HG02623 (cell line): Measurements from ENCODE around the gene SLC1A7.

Experiments
- ATAC-seq: cut with Tn5 transposase; IDR thresholded peaks from one replicate; pipeline ENCODE4 v1.9.1; 2021; ENCODE audit warnings: moderate library complexity; ENCODE audit not compliant: unreplicated experiment

The SLC1A7 gene

DNA sequence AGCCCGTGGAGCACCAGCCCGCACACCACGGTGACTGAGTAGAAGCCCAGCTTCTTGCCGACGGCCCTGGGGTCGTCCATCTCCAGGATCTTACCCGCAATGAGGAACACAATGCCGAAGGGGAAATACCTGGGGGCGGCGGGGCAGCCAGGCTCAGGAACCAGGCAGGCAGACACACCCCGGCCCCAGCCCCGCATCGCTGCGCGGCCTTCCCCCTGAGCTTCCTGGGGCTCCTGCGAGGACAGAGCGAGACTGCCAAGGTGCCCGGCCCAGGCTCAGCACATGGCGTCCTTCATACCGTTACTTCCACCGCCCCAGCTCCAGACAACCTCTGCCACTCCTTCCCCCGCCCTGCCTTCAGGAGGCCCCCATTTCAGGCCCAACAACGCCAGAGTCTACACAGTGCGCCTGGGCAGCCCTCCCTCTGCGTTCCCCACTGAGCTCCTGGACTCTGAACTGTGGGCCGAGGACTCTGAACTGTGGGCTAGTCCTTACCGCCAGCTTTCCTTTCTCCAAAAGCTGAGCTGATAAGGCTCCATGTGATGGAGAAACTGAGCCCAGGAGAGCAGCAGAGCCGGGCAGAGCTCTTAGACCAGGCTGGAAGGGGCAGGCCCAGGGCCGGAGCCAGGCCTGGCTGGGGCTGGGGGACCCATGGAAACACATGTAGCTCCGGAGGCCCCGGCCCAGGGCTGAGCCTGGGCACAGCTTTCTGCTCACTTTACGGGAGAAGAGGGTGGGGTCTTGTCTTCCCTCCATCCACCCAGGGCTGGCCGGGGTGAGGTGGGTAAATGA lies 49.6 kb downstream of the SLC1A7 start:
- ATAC-seq: no peak

DNA sequence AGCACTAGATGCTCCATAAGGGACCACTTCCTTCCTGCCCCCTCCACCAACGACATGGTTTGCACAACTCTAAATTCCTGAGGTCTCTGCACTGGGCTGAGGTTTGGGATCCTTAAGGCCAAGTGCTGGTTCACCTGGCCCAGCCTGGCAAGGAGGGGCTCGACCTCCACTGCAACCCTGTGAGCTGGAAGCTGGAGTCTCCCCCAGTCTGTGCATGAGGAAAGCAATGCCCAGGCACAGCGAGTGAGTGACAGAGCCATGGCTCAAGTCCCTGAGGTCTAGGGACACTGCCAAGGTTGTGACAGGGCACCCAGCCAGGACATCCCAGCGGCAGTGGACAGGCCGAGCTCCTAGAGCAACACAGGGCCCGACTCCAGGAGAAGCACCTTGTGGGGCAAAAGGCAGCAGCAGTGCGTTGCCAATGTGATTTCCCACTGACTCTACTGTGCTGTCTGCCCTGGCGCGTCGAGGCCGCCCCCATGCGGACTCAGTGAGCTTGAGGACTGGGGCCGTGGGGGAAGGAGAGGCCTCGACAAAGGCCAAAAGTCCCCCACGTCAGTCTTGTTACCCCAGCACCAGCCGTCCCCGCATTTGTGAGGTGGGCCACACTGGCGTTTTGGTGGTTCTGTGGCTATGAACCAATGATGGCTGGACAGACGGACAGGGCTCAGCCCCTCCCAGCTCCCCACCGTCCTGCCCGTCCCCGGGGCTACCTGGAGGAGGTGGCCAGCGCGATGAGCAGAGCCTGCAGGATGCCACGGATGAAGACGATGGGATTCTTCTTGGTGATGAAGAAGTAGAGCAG lies 50.4 kb downstream of the SLC1A7 start:
- no peak for ATAC-seq

DNA sequence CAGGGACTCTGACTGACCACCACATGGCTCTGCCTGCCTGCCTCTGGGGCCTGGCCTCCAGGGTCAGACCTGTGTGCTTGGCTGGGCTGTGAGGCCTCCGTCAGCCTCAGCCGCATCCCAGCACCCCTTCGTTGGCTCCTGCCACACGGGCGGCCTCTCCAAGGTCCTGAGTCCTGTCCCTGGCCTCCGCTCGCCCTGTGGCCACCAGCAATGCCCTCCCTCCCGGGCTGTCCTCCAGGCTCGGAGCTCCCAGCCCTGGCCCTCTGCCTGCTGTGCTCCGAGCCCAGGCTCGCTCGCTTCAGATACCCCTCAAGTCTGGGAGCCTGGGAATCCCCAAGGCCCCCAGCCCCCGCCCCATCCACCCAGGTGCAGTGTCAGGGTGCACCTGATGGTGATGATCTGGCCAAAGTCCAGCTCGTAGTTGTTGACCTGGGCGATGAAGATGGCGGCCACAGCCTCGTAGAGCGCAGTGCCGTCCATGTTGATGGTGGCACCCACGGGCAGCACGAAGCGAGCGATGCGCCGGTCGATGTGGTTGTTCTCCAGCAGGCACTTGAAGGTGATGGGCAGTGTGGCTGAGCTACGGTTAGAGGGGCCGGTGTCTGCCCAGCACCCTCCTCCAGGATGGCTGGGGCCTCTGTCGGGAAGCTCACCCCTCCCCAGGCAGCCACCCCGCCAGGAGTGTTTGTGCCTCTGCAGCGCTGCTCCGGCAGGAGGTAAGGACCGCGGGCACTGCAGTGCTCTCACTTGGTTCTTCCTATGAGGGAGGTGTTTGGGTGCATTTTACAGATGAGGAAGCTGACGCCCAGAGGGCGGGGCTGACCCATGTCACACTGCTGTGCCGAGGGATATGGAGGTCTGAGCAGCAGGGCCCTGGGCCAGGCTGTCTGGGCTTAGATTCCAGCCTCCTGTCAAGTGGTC lies 52.0 kb downstream of the SLC1A7 start:
- ATAC-seq: no peak

DNA sequence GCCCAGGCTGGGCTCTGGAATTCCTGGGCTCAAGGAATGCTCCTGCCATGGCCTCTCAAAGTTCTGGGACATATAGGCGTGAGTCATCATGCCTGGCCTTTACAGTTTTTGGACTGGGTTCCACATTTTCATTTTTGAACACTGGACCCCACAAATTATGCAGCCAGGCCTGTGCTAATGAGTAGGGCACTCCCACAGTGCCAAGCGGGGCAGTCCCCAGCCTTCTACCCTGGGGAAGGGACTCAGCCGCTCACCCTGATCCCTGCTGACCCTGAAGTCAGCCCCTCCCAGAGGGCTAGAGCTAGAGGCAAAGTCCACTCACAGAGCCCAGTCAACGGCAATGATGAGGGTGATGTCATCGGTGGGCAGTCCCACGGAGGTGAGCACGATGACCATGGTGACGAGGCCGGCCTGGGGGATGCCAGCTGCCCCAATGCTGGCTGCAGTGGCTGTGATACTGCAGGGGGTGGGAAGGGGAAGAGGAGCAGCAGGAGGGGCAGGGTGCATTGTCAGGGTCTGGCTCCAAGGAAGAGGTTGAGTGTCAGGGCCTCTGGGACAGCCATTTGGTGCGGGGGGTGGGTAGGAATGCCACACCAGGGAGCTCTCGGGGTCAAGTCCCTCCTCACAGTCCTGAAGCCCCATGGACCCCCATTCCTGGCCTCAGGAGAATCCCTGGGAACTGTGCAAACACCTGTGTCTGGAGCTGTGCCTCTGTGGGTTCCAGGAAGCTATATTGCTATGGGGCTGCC lies 52.8 kb downstream of the SLC1A7 start:
- no peak for ATAC-seq

DNA sequence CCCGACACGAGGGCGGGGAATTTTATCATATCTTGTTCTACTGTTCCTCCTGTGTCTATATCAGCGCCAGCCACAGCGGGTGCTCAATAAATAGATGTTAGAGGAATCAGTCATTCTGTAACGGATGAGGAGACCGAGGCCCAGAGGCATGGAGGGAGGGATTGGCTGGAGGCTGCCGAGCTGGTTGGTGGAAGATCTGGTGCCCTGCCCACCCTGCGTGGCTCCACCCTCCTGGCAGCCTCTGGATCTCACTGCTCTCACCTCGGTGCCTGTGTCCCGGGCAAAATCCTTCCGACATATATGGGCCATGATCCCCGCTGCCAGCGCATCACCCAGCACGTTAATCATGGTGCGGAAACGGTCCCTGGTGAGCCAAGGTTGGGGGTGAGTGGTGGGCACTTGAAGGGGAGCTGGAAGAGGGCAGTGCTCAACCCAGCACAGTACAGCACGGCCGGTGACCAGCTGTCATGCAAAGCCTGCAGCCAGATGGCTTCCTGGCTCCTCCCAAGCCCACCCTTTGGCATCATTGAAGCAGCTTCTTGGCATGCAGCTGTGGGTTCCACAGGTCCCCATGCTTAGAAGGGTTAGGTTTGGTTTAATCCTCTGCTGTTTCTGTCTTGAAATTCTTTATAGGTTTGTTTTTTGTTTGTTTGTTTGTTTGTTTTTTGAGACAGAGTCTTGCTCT lies 53.7 kb downstream of the SLC1A7 start:
- no peak for ATAC-seq

DNA sequence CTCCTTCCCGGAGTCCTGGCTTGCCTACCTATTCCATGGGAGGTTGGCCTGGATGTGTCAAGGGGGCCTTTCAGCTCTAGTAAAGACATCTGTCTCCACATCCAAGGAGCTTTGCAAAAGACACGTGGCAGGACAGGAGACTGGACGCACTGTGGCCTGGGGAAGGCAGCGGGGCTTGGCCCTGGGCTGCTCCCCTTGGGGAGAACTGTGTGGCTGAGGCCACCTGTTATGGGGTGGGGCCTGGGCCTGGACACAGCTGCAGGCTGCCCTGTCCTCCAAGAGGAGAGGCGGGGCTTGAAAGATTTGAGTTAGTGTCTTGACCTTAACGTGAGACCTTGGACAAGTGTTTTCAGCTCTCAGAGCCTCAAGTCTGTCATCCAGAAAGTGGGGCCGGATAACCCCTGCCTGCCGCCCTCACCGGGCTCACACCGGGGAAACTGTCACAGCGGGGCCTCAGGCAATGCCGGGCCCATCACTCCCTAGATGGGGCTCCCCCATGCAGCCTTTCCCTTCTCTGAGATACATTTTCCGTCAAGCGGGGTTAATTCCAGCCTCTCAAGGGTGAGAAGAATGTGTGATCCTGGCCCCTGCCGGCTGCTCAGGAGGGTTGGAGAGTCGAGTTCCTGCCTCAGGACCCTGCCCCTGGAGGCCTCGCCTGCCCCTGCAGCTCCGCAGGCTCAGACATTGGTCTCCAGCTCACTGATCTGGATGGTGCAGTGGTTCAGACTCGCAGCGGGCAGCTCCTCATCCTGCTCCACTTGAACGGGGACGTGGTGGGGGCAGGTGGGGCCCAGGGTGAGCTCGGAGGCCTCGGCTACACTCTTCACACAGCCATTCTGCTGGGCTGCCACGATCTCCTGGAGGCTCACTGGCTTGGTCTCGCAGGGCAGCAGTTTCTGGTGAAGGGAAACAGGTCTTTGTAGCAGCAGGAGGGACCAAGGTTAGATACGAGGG lies 54.8 kb downstream of the SLC1A7 start:
- no peak for ATAC-seq

DNA sequence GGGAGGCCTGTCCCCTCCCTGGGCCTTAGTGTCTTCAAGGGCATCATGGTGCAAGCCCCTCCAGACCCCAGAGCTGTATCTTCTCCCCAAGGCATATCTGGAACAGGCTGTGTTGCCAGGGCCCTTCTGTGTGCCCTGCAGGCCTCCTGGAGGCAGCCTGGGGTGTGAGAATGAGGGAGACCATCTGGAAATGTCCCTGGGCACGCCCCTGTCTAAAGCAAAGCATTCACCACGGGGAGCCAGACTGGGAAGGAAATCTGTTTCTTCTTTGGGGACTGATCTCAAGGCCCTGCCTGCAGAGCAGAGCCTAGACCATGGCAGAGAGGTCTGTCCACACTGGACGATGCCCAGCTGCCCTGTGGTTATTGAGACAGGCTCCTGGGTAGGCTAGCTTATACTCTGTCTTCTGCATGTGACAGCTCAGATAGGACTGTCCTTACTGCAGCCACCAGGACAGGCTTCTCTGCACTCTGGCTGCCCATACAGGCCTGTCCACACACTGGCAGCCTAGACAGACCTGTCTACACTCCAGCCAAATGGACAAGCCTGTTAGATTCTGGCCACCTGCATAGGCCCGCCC lies 55.9 kb downstream of the SLC1A7 start:
- no peak for ATAC-seq

DNA sequence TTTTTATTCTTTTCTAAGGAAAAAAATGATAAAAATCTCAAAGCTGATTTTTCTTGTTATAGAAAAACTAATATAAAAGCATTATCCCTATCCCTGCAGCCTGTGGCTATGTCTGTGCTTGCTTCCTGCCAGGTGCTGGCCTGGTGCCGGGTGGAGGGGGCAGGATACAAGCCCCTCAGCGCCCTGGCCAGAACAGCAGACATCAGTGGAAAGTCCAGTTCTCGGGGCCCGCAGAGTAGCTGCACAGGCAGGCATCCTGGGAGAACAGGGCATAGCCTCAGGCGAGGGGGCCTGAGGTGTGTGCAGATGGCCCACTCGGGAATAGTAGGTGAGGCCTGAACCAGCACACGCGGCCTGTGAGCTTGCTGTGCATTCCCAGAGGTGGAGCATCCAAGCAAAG lies 57.0 kb downstream of the SLC1A7 start:
- ATAC-seq: no peak

DNA sequence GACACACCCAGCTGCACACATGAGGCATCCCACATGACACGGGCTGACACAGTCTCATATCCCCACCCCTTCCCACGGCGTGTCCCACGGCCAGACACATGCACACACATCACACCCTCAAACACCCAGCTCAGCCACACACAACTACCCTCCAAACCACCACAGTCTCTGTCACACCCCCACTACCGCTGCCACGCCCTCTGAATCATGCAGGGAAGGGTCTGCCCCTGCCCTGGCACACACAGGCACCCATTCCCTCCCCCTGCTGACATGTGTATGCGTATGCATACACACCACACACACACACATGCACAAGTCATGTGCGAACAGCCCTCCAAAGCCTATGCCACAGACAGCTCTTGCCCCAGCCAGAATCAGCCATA lies 57.9 kb downstream of the SLC1A7 start:
- ATAC-seq: no peak

DNA sequence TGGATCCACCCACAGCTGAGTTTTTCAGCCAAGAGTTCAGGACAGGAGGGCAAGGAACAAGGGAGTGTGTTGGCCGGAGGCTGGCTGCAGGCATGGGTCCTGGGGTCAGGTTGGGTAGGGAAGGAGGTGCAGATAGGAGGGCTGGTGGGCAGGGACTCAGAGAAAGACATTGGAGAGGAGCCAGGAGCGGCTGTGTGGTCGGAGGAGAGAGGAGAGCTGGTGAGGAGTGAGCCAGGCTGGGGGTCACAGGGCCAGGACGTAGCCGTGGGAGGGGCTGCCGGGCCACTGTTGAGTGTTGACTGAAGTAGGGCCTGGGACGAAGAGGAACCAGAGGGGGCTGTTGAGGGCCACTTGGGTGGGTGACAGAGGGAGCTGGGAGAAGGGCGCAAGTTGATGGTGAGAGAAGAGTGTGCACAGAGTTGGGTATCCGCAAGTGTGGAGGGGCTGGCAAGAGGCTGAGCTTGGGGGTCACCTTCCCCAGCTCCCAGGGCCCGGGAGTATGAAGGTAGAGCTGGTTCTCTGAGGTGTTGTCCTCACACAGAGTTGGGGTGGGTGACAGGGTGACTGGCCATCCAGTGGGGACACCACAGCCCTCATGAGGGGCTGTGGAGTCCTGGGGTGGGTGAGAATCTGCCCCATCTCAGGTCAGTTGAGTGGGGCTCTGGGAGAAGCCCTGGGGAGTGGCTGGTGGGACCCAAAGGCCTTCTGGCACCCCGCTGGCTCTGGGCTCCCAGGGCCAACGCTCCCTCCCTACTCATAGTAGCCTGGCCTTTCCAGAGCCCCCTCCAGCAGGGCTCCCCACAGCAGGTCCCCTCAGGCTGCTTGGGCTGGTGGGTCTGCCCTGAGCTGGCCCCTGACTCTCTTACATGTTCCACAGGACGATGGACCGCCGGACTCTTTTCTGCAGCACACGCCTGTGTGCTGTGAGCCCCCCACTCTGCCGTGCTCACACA lies 58.5 kb downstream of the SLC1A7 start:
- ATAC-seq: no peak

DNA sequence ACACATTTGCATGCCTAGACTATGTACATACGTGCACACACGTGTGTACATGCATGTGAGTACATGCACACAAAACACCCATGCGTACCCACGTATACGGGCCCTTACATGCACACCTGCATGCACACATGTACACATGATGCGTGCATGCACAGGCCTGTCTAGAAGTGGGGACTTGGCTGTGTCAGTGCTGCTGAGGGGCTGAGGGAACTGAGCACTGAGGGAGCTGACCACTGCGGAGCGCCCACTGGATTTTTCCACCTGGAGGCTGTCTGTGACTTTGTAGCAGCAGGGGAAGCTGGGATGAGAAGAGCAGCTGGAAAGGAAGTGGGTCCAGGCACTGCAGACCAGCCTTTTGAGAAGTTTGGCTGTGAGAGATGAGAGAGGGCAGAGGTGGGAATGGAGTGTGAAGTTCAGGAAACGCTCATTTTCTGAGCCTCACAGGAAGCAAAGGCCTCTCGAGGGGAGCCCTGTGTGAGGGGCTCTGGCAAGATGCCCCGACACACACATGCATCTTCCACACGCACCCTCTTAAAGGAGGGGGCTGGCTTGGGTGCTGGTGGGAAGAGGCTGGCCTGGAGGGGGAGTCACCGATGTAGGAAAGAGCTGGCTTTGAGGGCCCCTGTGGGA lies 59.5 kb downstream of the SLC1A7 start:
- no peak for ATAC-seq

DNA sequence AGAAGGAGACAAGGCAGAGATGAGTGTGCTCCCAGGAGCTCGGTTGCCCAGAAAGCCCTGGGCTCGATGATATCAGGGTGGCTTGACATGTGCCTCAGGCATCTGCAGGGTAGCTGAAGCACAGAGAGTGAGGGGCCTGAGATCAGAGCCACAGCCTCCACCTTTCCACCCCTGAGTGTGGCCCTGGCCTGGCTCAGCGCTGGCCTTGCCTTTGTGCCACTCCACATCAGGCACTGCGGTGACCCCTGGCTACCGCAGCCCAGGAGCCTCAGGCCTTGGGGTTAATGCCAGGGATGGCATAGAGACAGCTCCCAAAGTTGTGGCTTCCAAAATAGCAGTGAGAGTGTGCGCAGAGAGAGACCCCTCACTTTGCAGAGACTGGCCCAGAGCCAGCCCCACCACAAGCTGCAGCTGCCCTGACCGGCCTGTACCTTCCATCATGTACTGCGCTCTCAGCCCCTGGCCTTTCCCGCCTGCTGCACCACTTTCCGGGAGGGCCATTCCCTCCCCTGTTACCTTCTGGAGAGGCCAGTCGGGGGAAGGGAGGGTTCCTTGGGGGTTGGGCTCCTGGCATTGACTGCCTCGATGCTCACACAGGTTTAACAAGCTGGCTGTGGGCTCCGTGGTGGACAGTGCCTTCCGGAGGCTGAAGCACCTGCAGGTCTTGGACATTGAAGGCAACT lies 60.9 kb downstream of the SLC1A7 start:
- ATAC-seq: no peak

DNA sequence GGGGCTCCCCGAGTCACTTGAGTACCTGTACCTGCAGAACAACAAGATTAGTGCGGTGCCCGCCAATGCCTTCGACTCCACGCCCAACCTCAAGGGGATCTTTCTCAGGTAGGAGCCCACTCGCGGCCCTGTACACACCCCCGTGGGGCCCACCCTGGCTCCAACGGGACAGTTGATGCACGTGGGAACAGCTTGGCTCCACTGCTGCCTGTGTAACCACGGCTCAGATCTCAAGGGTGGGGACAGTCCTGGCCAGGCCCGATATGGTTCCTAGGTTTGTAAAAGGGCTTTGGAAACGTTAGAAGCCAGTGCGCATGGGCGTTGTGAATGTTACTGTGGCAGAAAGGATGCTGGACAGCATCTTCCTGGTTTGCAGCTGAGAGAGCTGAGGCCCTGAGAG lies 61.7 kb downstream of the SLC1A7 start:
- no peak for ATAC-seq

DNA sequence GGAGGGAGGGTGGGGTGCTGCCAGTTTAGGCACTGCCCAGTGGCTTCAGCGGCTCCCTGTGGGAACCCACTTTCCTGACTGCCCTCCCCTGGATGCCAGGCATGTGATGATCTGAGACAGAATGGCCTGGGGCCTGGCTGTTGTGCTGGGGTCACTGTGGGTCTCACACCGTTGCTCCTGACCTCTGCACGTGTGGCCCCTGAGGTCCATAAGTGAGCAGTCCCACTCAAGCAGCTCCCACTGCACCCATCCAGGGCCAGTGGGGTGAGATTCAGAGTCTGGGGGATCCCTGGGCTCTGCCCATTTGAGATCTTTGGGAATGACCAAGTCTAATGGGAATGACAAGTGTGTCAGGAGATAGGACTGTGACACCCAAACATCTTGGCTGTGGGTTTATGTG lies 62.4 kb downstream of the SLC1A7 start:
- no peak for ATAC-seq

DNA sequence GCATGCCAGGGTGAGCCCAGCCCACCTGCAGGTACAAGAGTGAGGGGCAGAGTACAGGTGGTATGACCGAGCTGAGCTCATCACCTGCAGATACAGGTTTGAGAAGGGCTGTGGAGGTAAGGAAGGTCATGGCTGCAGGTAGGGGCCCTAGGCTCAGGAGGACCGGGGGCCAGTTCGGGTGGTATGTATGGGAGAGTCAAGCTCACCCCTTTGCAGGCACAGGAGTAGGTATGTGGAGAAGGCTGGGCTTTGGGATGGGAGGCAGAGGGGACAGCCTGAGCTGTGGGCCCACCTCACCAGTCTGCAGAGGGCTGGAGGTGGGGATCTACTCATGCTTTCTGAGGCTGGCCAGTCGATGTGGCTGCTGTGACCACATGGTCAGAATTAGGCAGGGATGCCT lies 63.2 kb downstream of the SLC1A7 start:
- no peak for ATAC-seq

DNA sequence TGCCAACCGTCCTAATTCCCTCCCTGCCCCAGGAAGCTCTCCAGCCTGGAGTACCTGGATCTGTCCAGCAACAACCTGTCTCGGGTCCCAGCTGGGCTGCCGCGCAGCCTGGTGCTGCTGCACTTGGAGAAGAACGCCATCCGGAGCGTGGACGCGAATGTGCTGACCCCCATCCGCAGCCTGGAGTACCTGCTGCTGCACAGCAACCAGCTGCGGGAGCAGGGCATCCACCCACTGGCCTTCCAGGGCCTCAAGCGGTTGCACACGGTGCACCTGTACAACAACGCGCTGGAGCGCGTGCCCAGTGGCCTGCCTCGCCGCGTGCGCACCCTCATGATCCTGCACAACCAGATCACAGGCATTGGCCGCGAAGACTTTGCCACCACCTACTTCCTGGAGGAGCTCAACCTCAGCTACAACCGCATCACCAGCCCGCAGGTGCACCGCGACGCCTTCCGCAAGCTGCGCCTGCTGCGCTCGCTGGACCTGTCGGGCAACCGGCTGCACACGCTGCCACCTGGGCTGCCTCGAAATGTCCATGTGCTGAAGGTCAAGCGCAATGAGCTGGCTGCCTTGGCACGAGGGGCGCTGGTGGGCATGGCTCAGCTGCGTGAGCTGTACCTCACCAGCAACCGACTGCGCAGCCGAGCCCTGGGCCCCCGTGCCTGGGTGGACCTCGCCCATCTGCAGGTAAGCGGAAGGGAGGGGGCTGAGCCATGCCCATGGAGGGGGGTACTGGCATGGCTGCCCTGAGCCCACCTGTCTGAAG lies 63.9 kb downstream of the SLC1A7 start:
- no peak for ATAC-seq
